Stomach (tissue), 9 donors: ENCODE results near the gene RGS7BP. TPM values are rescaled to one million over a fixed set of nuclear protein-coding genes. Genes with fewer than 3 reads are reported as not detected.

Experiments
- DNase-seq, 2 donors: peaks; one replicate each; pipeline versions ENCODE4 v3.0.0 to v3.0.0-alpha.2; 2013 to 2019
- H3K27ac ChIP-seq, 5 donors: fragments of 200-600 bp in 4 of 5; sonication (generic) in 4 of 5; one replicate each; pipeline ENCODE4 v1.5.1; 2013 to 2019; ENCODE audit warnings: mild to moderate bottlenecking in 1 of 5, moderate library complexity in 1 of 5
- H3K27me3 ChIP-seq, 3 donors: fragments of 200-600 bp; sonication (generic); one replicate each; pipeline ENCODE4 v1.5.1; 2017 to 2019; ENCODE audit warnings: mixed run types in 1 of 3
- H3K36me3 ChIP-seq, 4 donors: fragments of 200-600 bp; sonication (generic); 1 replicate in 3 of 4; 2 replicates in 1 of 4; pipeline ENCODE4 v1.5.1; 2016 to 2019
- H3K4me1 ChIP-seq, 4 donors: fragments of 200-600 bp; sonication (generic); one replicate each; pipeline ENCODE4 v1.5.1; 2016 to 2019
- H3K4me3 ChIP-seq, 4 donors: fragments of 200-600 bp; sonication (generic) in 3 of 4; one replicate each; pipeline ENCODE4 v1.5.1; 2016 to 2019; ENCODE audit warnings: mild to moderate bottlenecking in 1 of 4
- H3K9me3 ChIP-seq, 4 donors: fragments of 200-600 bp; sonication (generic); one replicate each; pipeline ENCODE4 v1.5.1; 2016 to 2019
- CTCF ChIP-seq, 7 experiments: fragments of 450-650 bp in 4 of 7; fragments of 200-600 bp in 3 of 7; sonication (generic) in 3 of 7; IDR thresholded peaks; one replicate each; pipeline ENCODE4 v1.5.1; 2016 to 2019; ENCODE audit warnings: antibody characterized with exemption in 7 of 7, control low read depth in 2 of 7, mild to moderate bottlenecking in 1 of 7
- EP300 ChIP-seq: sonication (generic); formaldehyde crosslinking; IDR thresholded peaks from one replicate; pipeline ENCODE4 v1.6.1; 2017; ENCODE audit warnings: antibody characterized with exemption
- POLR2A ChIP-seq, 4 donors: fragments of 450-650 bp; IDR thresholded peaks; one replicate each; pipeline ENCODE4 v1.6.1; 2016; ENCODE audit warnings: antibody characterized with exemption in 4 of 4, control low read depth in 2 of 4, mild to moderate bottlenecking in 1 of 4, moderate library complexity in 1 of 4
- POLR2AphosphoS5 ChIP-seq, 3 donors: sonication (generic); formaldehyde crosslinking; IDR thresholded peaks; one replicate each; pipeline ENCODE4 v1.6.1; 2016; ENCODE audit warnings: antibody characterized with exemption in 3 of 3
- WGBS, 5 donors: extraction: QIAGEN DNeasy Blood & Tissue Kit in 3 of 5; methylation state at CpG; one replicate each; pipeline versions ENCODE4 v1.1.5 to v1.1.7; 2013 to 2018; 5-methylcytosine and 5-hydroxymethylcytosine counted together
- intact Hi-C: fragments of 100-400 bp; cut with DNase I; formaldehyde crosslinking; loops from one replicate; pipeline ENCODE4 v1.15.1; 2023; ENCODE audit warnings: low total_unique reads
- polyA plus RNA-seq, 3 donors: library from polyadenylated mRNA; stranded (reverse); fragments of 200-250 nt; gene quantifications; one replicate each; pipeline ENCODE4 v1.2.3, GENCODE V29; 2013
- total RNA-seq, 5 donors: library from RNA; depleted of rRNA; stranded (reverse); fragments of >200 nt; gene quantifications; one replicate each; pipeline versions ENCODE4 v1.1.0 to v1.2.3, GENCODE V29; 2014 to 2016
- donor health status: healthy with polysubstance abuse.
- donor health status: Bipolar disorder and iron deficiency.
- donor health status: healthy.

RGS7BP gene
- total and polyA plus RNA-seq, 8 donors, result 0.03 to 49.2 (median 1.6) TPM

DNA sequence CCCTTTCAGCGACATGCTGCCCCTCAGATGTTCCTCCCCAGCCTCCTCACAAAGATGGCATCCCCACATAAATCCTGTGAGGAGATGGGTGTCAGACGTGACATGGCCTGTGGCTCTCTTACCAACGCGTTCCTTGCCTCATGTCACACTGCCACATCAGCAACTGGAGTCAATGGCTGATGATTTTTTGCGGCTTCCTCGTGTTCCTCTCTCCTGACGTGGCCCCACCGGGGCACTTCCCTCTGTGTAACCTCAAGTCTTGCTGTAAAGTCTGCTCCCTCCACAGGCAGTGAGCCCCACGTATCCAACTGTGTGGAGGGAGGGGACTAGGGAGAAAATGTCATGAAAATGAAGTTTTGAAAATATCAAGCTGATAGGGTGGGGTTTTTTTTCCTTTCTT is 131.3 kb downstream of the RGS7BP start:
- H3K4me3 ChIP-seq, result no peak overlapping the region
- 46 to 69% (median 59%) methylated on average over 9 of the region's 9 CpGs for WGBS, 5 donors
- no peaks in the 10 kb centered on the region for H3K4me1 ChIP-seq
- intact Hi-C loops, result loop anchor here (5.0 to 10.0 kb wide), 2 partner anchors 150 to 848 kb away; partner anchors contain the start of gene ADAMTS6
- DNase-seq, result no peak
- H3K36me3 ChIP-seq, result no peaks in the 10 kb centered on the region
- H3K9me3 ChIP-seq, result no peaks in the 10 kb centered on the region
- peaks cover 0 to 4% (median 0%) of the 10 kb centered on the region in 3 donors for H3K27me3 ChIP-seq
- H3K27ac ChIP-seq, result no peak overlapping the region
- TF ChIP-seq EP300 (no peak), POLR2AphosphoS5 (IDR thresholded peaks at IDR 0.05) (no peak), POLR2A (IDR thresholded peaks at IDR 0.05) (no peak), CTCF (IDR thresholded peaks at IDR 0.05) (no peak)

DNA sequence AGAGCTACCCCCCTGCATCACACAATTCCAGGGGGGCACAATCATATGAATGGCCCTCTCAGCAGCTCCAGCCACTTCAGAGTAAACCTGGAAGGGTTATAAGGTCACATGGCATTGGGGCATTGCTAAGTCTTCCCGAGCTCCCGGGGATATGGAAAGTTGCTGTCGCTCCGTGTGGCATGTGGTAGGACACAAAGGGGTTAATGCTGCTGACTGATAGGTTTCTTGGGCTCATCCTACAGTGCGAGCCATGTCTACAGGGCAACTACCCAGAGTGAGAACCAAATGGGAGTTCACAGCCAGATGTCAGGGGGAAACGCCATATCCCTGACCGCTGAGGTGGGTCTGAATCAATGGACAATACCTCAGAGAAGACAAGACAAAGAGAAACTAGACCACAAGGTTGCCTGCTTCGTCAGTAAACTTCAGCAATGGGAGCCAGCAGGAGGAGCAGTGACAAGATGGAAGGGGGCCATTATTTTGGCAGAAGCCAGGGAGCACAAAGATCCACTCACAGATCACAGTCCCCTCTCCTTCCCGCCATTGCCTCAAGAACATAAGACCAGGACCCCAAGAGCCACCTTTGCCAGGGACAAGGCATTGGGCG is 132.1 kb downstream of the RGS7BP start:
- TF ChIP-seq POLR2AphosphoS5 (IDR thresholded peaks at IDR 0.05) (no peak), POLR2A (IDR thresholded peaks at IDR 0.05) (no peak), EP300 (no peak), CTCF (IDR thresholded peaks at IDR 0.05) (no peak)
- 58 to 74% (median 71%) methylated on average over 10 of the region's 10 CpGs for WGBS, 5 donors
- intact Hi-C loops, result loop anchor here (5.0 to 10.0 kb wide), 2 partner anchors 149 to 847 kb away; partner anchors contain the start of gene ADAMTS6
- Histone ChIP-seq H3K9me3 (no peaks in the 10 kb centered on the region), H3K27me3 (peaks cover 0 to 4% (median 0%) of the 10 kb centered on the region in 3 donors), H3K4me3 (no peak overlapping the region), H3K27ac (no peak overlapping the region), H3K36me3 (no peaks in the 10 kb centered on the region), H3K4me1 (no peaks in the 10 kb centered on the region)
- DNase-seq, result no peak

DNA sequence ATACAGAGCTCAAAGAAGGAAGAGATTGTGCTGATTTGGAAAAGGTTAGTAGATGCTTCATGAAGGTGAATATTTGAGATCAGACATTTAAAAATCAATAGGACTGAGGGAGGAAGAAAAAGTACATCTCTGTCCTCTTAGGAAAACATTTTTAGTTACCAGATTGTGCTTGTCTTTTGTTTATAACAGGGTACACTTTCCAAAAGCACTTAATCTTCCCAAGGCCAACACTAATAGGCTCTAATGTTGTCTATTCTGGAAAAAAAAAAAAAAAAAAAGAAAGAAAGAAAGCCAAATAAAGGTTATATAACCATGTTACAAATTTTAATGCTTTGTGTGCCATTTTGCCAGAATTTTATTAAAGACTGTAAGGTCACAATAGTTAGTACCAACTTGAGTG is 139.0 kb downstream of the RGS7BP start:
- H3K36me3 ChIP-seq, result no peaks in the 10 kb centered on the region
- H3K27me3 ChIP-seq, result no peaks in the 10 kb centered on the region
- H3K4me1 ChIP-seq, result peaks cover 0 to 5% (median 0%) of the 10 kb centered on the region in 4 donors
- H3K27ac ChIP-seq, result no peak overlapping the region
- TF ChIP-seq POLR2AphosphoS5 (IDR thresholded peaks at IDR 0.05), result no peak
- H3K9me3 ChIP-seq, result no peaks in the 10 kb centered on the region
- H3K4me3 ChIP-seq, result no peak overlapping the region
- intact Hi-C loops, result no loop called here
- DNase-seq, result no peak

DNA sequence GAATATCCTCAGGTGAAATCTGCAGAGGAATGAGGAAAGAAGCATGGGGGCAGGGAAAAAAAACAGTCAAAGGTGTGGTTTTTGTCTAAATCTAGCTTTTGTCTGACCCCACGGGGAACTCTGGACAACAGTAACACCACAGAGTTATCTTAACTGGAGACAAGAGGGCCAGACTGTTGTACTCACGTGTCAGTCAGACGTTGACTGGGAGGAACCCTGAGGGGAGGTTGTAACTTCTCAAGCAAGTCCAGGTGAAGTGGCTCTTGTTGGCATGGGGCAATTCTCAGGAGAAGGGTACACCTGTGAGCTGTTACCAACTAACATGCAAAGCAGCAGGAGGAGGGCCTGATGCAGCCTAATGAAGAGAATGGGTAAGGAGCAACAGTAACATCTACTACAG is 140.4 kb downstream of the RGS7BP start:
- intact Hi-C loops, result no loop called here
- H3K27ac ChIP-seq, result no peak overlapping the region
- 37 to 80% (median 58%) methylated on average over 3 of the region's 3 CpGs for WGBS, 5 donors
- no peak for DNase-seq
- no peaks in the 10 kb centered on the region for H3K9me3 ChIP-seq
- no peaks in the 10 kb centered on the region for H3K27me3 ChIP-seq
- no peak overlapping the region for H3K4me3 ChIP-seq
- H3K36me3 ChIP-seq, result no peaks in the 10 kb centered on the region
- H3K4me1 ChIP-seq, result peaks cover 0 to 5% (median 0%) of the 10 kb centered on the region in 4 donors
- no peak for TF ChIP-seq POLR2A (IDR thresholded peaks at IDR 0.05)
- no peak for TF ChIP-seq POLR2AphosphoS5 (IDR thresholded peaks at IDR 0.05)
- TF ChIP-seq CTCF (IDR thresholded peaks at IDR 0.05), result no peak
- TF ChIP-seq EP300, result no peak

GRCh38 chr5:64649512-64649911 is 143.7 kb downstream of the RGS7BP start:
- Histone ChIP-seq H3K27me3 (no peaks in the 10 kb centered on the region), H3K4me1 (peaks cover 0 to 5% (median 0%) of the 10 kb centered on the region in 4 donors), H3K36me3 (no peaks in the 10 kb centered on the region), H3K27ac (no peak overlapping the region), H3K9me3 (no peaks in the 10 kb centered on the region), H3K4me3 (no peak overlapping the region)
- DNase-seq, result no peak
- TF ChIP-seq CTCF (IDR thresholded peaks at IDR 0.05) (no peak), EP300 (no peak), POLR2AphosphoS5 (IDR thresholded peaks at IDR 0.05) (no peak), POLR2A (IDR thresholded peaks at IDR 0.05) (no peak)
- intact Hi-C loops, result no loop called here
- WGBS, 5 donors, result 64 to 100% (median 73%) methylated on average over 1 to 2 of the region's 2 CpGs
